Natural killer cell (primary cell): ENCODE results near the gene GSE1. TPM values are rescaled to one million over a fixed set of nuclear protein-coding genes. Genes with fewer than 3 reads are reported as not detected.
A peak's percentile ranks its signal among the peaks of the same experiment; 100 is the strongest.

ENCODE experiments used
- ATAC-seq, 3 donors: fragments of 150-1000 bp in 2 of 3; fragments of 200-7000 bp in 1 of 3; cut with Tn5 transposase; 1 replicate in 1 of 3; 2 replicates in 2 of 3; pipeline ENCODE4 v1.10.0; 2021; ENCODE audit warnings: mild to moderate bottlenecking in 2 of 3, moderate library complexity in 2 of 3
- DNase-seq, 2 donors: peaks; one replicate each; pipeline versions ENCODE4 v3.0.0 to v3.0.0-alpha.2; 2013 to 2021; ENCODE audit warnings: mixed read lengths in 1 of 2
- H3K27ac ChIP-seq: one replicate; pipeline ENCODE4 v1.5.1; 2013; ENCODE audit warnings: mild to moderate bottlenecking, low read length
- H3K27me3 ChIP-seq: one replicate; pipeline ENCODE4 v1.6.1; 2013; ENCODE audit warnings: low read length; ENCODE audit not compliant: control insufficient read depth, insufficient read depth
- H3K36me3 ChIP-seq: one replicate; pipeline ENCODE4 v1.6.1; 2013; ENCODE audit warnings: low read length; ENCODE audit not compliant: control insufficient read depth, insufficient read depth
- H3K4me1 ChIP-seq: one replicate; pipeline ENCODE4 v1.6.1; 2013; ENCODE audit warnings: low read length; ENCODE audit not compliant: control insufficient read depth, insufficient read depth
- H3K4me3 ChIP-seq: one replicate; pipeline ENCODE4 v1.5.1; 2013; ENCODE audit warnings: low read length
- H3K9me3 ChIP-seq: one replicate; pipeline ENCODE4 v1.6.1; 2013; ENCODE audit warnings: low read length; ENCODE audit not compliant: control insufficient read depth, insufficient read depth
- H3K27ac Mint-ChIP-seq, 2 donors: one replicate each; pipeline ENCODE4 v1.8.0; 2022; ENCODE audit warnings: mild to moderate bottlenecking in 2 of 2, mixed read lengths in 2 of 2, moderate library complexity in 1 of 2
- H3K27me3 Mint-ChIP-seq, 2 donors: one replicate each; pipeline ENCODE4 v1.8.0; 2022; ENCODE audit warnings: low read depth in 2 of 2, mixed read lengths in 2 of 2
- H3K36me3 Mint-ChIP-seq: one replicate; pipeline ENCODE4 v1.8.0; 2022; ENCODE audit warnings: mixed read lengths
- H3K4me1 Mint-ChIP-seq, 2 donors: one replicate each; pipeline ENCODE4 v1.8.0; 2022; ENCODE audit warnings: mixed read lengths in 2 of 2
- H3K4me3 Mint-ChIP-seq: one replicate; pipeline ENCODE4 v1.8.0; 2022; ENCODE audit warnings: mild to moderate bottlenecking, moderate library complexity, mixed read lengths
- H3K9me3 Mint-ChIP-seq, 2 donors: one replicate each; pipeline ENCODE4 v1.8.0; 2022; ENCODE audit warnings: mixed read lengths in 2 of 2
- WGBS: methylation state at CpG from one replicate; pipeline ENCODE4 v1.1.7; 2013; ENCODE audit warnings: missing lambda C conversion rate; ENCODE audit not compliant: insufficient coverage; 5-methylcytosine and 5-hydroxymethylcytosine counted together
- intact Hi-C: fragments of 100-400 bp; cut with micrococcal nuclease; formaldehyde crosslinking; loops from one replicate; pipeline ENCODE4 v1.14.2; 2022
- total RNA-seq, 4 donors: library from RNA; stranded (reverse); fragments of 120-200 nt in 1 of 4; gene quantifications; one replicate each; pipeline versions ENCODE4 v1.2.3 to v1.2.4, GENCODE V29; 2013 to 2022
- TF ChIP-seq, protein P1 (sequence below): fragments of 200-600 bp; IDR thresholded peaks from one replicate; pipeline ENCODE4 v1.8.0; 2022; ENCODE audit warnings: antibody characterized with exemption

GSE1 gene
- total RNA-seq, 3 donors from 2014 or later (not counting 1 experiment from before 2014, with no cell fraction given): 232 to 277 (median 233) TPM

DNA sequence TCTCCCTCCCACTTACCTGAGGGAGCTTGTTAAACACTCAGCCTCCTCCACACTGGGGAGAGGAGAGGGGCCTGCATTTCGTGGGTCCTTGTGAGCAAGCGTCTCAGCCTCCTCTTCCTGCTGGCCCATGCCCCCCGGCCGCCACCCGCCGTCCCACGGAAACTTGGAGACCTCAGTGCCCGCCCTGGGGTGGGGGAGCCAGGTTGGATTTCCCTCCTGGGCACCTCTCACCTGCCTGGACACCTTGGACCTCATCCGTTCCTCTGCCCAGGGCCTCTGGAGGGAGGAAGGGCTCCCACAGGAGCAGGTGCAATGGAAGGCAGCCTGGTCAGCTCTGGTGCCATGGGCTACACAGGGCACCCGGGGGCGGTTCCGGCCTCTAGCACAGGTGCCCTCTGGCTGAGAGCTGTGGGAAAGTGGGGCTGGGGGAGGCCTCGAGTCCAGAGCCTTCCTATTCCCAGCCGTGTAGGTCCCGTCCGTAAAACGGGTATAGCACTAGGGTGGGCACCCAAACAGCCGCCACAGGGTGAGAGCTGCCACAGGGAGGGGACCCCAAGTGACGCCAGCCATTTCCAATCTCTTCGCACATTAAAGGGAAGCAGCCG lies 11.0 kb downstream of the GSE1 start:
- intact Hi-C loops: no loop called here
- WGBS: 94% methylated on average over 20 of the region's 21 CpGs
- DNase-seq: no peak
- TF ChIP-seq, protein P1, sequence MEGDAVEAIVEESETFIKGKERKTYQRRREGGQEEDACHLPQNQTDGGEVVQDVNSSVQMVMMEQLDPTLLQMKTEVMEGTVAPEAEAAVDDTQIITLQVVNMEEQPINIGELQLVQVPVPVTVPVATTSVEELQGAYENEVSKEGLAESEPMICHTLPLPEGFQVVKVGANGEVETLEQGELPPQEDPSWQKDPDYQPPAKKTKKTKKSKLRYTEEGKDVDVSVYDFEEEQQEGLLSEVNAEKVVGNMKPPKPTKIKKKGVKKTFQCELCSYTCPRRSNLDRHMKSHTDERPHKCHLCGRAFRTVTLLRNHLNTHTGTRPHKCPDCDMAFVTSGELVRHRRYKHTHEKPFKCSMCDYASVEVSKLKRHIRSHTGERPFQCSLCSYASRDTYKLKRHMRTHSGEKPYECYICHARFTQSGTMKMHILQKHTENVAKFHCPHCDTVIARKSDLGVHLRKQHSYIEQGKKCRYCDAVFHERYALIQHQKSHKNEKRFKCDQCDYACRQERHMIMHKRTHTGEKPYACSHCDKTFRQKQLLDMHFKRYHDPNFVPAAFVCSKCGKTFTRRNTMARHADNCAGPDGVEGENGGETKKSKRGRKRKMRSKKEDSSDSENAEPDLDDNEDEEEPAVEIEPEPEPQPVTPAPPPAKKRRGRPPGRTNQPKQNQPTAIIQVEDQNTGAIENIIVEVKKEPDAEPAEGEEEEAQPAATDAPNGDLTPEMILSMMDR: no peak
- no peaks in the 10 kb centered on the region for H3K9me3 Mint-ChIP-seq
- no peaks in the 10 kb centered on the region for H3K36me3 Mint-ChIP-seq
- no peaks in the 10 kb centered on the region for H3K27me3 Mint-ChIP-seq
- no peak overlapping the region for H3K4me3 Mint-ChIP-seq
- ATAC-seq: no peak
- H3K4me1 Mint-ChIP-seq: peaks cover 69 to 81% of the 10 kb centered on the region in 2 donors
- Histone ChIP-seq H3K4me1 (peaks cover 84% of the 10 kb centered on the region), H3K4me3 (no peak overlapping the region), H3K36me3 (peaks cover 3% of the 10 kb centered on the region), H3K27me3 (no peaks in the 10 kb centered on the region), H3K27ac (no peak overlapping the region), H3K9me3 (peaks cover under 1% of the 10 kb centered on the region)
- H3K27ac Mint-ChIP-seq: peak overlapping the region in 1 of 2 donors; percentile 13

DNA sequence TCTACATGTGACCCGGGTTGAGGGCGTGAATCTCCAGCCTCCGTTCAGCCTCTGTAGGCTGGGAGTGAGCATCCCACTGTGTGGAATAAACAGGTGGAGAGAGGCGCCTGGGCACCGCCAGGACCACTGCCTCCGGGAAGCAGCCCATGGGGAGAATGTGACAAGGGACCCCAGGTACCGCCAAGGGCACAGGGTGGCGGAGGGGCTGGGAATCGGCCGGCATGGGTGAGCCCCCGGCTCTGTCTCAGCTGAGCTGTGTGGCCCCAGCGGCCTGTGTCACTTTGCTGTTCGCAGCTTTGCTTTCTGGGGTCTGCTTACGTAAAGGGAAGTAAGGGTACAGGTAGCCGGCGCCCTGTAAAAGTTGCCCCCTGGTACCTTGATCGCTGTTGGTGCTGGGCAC lies 11.5 kb downstream of the GSE1 start:
- ATAC-seq (no peak), DNase-seq (no peak)
- intact Hi-C loops: no loop called here
- peaks cover 78% of the 10 kb centered on the region for H3K4me1 ChIP-seq
- Mint-ChIP-seq H3K4me3 (no peak overlapping the region), H3K36me3 (no peaks in the 10 kb centered on the region), H3K27me3 (no peaks in the 10 kb centered on the region), H3K27ac (peak overlapping the region in 1 of 2 donors; percentile 13), H3K9me3 (no peaks in the 10 kb centered on the region), H3K4me1 (peaks cover 75 to 82% of the 10 kb centered on the region in 2 donors)
- WGBS: 98% methylated on average over 17 of the region's 17 CpGs
- peaks cover 3% of the 10 kb centered on the region for H3K36me3 ChIP-seq
- no peak overlapping the region for H3K4me3 ChIP-seq
- TF ChIP-seq, protein P1: no peak
- H3K27ac ChIP-seq: no peak overlapping the region
- peaks cover 6% of the 10 kb centered on the region for H3K9me3 ChIP-seq
- no peaks in the 10 kb centered on the region for H3K27me3 ChIP-seq

DNA sequence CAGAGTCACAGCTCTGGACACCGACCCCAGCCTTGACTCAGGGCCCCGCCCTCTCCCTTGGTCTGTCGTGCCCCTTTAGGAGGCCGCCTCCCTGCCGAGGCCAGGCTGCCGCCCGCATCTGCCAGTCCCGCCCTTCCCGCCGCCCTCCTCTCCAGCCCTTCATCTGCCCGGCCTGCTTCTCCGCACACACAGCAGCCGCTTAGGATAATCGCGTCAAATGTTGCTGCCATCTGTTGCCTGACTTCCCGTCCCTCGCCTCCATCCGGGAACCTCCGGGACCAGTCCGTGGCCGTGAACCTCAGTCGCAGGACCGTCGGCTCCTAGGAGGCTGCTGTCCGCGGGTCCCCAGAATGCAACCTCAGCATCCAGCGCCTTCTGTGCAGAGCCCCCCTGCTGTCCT lies 11.9 kb downstream of the GSE1 start:
- no peaks in the 10 kb centered on the region for H3K27me3 Mint-ChIP-seq
- ATAC-seq (no peak), DNase-seq (no peak)
- H3K36me3 Mint-ChIP-seq: no peaks in the 10 kb centered on the region
- H3K4me3 Mint-ChIP-seq: peak overlapping the region; percentile 28
- H3K27ac Mint-ChIP-seq: peak overlapping the region; percentile 26 to 48
- intact Hi-C loops: no loop called here
- TF ChIP-seq, protein P1: no peak
- Histone ChIP-seq H3K27me3 (no peaks in the 10 kb centered on the region), H3K4me3 (no peak overlapping the region), H3K9me3 (peaks cover 10% of the 10 kb centered on the region), H3K4me1 (peaks cover 77% of the 10 kb centered on the region), H3K27ac (no peak overlapping the region), H3K36me3 (peaks cover 5% of the 10 kb centered on the region)
- no peaks in the 10 kb centered on the region for H3K9me3 Mint-ChIP-seq
- WGBS: 92% methylated on average over 27 of the region's 27 CpGs
- H3K4me1 Mint-ChIP-seq: peaks cover 79 to 84% of the 10 kb centered on the region in 2 donors
